OCI-LY7 (cell line): ENCODE results near the gene CAMSAP2.

Experiments used
- EZH2phosphoT487 ChIP-seq: fragments of 200-600 bp; sonication (generic); IDR thresholded peaks from 2 replicates; pipeline ENCODE4 v1.6.1; 2018; ENCODE audit warnings: low read depth, borderline replicate concordance, mild to moderate bottlenecking, mixed run types, antibody characterized with exemption, low read length, moderate library complexity, mixed read lengths
- TF ChIP-seq, protein P1 (sequence below): fragments of 200-600 bp; sonication (generic); conservative IDR thresholded peaks from 2 replicates; pipeline ENCODE4 v1.5.1; 2014; ENCODE audit warnings: mild to moderate bottlenecking, antibody characterized with exemption, low read length, moderate library complexity, mixed read lengths

DNA sequence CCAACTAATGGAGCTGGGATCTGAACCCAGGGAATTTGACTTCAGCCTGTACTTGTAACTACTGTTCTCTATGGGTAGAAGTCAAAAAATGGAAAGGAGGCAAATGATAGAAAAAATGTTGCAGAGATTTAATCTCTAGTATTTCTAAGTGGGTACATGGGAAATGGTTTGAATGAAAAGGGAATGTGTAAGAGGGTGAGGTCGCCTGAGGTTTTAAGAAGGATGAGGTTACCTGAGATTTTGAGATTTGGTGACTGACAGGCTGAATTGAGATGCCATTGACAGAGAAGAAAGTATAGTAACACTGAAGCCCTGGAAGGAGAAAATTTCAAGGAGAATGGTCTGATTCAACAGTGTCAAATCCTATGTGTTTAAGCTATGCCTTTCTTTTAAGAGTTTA, 5.5 kb downstream of the CAMSAP2 start:
- TF ChIP-seq, protein P1, sequence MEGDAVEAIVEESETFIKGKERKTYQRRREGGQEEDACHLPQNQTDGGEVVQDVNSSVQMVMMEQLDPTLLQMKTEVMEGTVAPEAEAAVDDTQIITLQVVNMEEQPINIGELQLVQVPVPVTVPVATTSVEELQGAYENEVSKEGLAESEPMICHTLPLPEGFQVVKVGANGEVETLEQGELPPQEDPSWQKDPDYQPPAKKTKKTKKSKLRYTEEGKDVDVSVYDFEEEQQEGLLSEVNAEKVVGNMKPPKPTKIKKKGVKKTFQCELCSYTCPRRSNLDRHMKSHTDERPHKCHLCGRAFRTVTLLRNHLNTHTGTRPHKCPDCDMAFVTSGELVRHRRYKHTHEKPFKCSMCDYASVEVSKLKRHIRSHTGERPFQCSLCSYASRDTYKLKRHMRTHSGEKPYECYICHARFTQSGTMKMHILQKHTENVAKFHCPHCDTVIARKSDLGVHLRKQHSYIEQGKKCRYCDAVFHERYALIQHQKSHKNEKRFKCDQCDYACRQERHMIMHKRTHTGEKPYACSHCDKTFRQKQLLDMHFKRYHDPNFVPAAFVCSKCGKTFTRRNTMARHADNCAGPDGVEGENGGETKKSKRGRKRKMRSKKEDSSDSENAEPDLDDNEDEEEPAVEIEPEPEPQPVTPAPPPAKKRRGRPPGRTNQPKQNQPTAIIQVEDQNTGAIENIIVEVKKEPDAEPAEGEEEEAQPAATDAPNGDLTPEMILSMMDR: no peak
- no peak for TF ChIP-seq EZH2phosphoT487
